HEK293 (cell line): Measurements from ENCODE around the gene PIN1.

Experiments
- CTCF ChIA-PET: fragments of 350-600 bp; formaldehyde crosslinking; extraction: SDS; loops from one replicate; lab custom pipeline; 2021; ENCODE audit warnings: antibody characterized with exemption; lab: Yijun Ruan, JAX
- POLR2A ChIA-PET: fragments of 300-600 bp; formaldehyde crosslinking; extraction: SDS; loops from one replicate; lab custom pipeline; 2020; ENCODE audit warnings: antibody characterized with exemption, inconsistent platforms; lab: Yijun Ruan, JAX
- H3K27ac ChIP-seq: fragments of 200-500 bp; sonication (Bioruptor generic); 2 replicates; pipeline ENCODE4 v1.5.1; 2014; ENCODE audit warnings: low read depth, low read length, control low read depth, inconsistent platforms; ENCODE audit errors: extremely low read depth
- H3K36me3 ChIP-seq, 2 experiments: fragments of 200-500 bp in 1 of 2; sonication (Bioruptor generic) in 1 of 2; 1 replicate in 1 of 2; 2 replicates in 1 of 2; pipeline ENCODE4 v1.5.1; 2014 to 2017; ENCODE audit warnings: inconsistent platforms in 2 of 2, low read length in 2 of 2; ENCODE audit not compliant: control insufficient read depth in 2 of 2, insufficient read depth in 1 of 2
- H3K4me1 ChIP-seq: fragments of 200-500 bp; sonication (Bioruptor generic); 2 replicates; pipeline ENCODE4 v1.5.1; 2014; ENCODE audit warnings: mild to moderate bottlenecking, low read length, inconsistent platforms; ENCODE audit not compliant: control insufficient read depth, insufficient read depth
- H3K4me3 ChIP-seq: 2 replicates; pipeline ENCODE4 v1.5.1; 2011; ENCODE audit warnings: low read depth, mild to moderate bottlenecking, control low read depth, low read length, moderate library complexity
- H3K9me3 ChIP-seq: fragments of 200-500 bp; sonication (Bioruptor generic); 2 replicates; pipeline ENCODE4 v1.5.1; 2014; ENCODE audit warnings: low read depth, low read length, inconsistent platforms; ENCODE audit not compliant: control insufficient read depth, insufficient read depth
- KLF10 ChIP-seq: fragments of 450-650 bp; IDR thresholded peaks from 2 replicates; pipeline ENCODE4 v1.5.1; 2018; ENCODE audit warnings: missing biosample characterization, mild to moderate bottlenecking, missing genetic modification characterization
- KLF9 ChIP-seq: fragments of 450-650 bp; formaldehyde crosslinking; IDR thresholded peaks from 2 replicates; pipeline ENCODE4 v1.5.1; 2016; ENCODE audit warnings: missing biosample characterization, missing genetic modification characterization, low read depth
- MEIS1 ChIP-seq: sonication (generic); formaldehyde crosslinking; IDR thresholded peaks from 2 replicates; pipeline ENCODE4 v1.8.1; 2022; ENCODE audit warnings: missing genetic modification reagents, mild to moderate bottlenecking, borderline replicate concordance
- SP2 ChIP-seq: fragments of 450-650 bp; formaldehyde crosslinking; IDR thresholded peaks from 2 replicates; pipeline ENCODE4 v1.5.1; 2016; ENCODE audit warnings: missing biosample characterization, missing genetic modification characterization
- TCF7L2 ChIP-seq: IDR thresholded peaks from 2 replicates; pipeline ENCODE4 v1.6.1; 2011; ENCODE audit warnings: low read depth, mild to moderate bottlenecking, inconsistent platforms, low read length, moderate library complexity, borderline replicate concordance
- ZFHX2 ChIP-seq: fragments of 450-650 bp; formaldehyde crosslinking; conservative IDR thresholded peaks from 2 replicates; pipeline ENCODE4 v1.5.1; 2016; ENCODE audit warnings: missing biosample characterization, missing genetic modification characterization
- ZFP69B ChIP-seq: fragments of 450-650 bp; formaldehyde crosslinking; IDR thresholded peaks from 2 replicates; pipeline ENCODE4 v1.5.1; 2016; ENCODE audit warnings: missing biosample characterization, missing genetic modification characterization
- ZNF112 ChIP-seq: fragments of 450-650 bp; formaldehyde crosslinking; IDR thresholded peaks from 2 replicates; pipeline ENCODE4 v1.5.0; 2017; ENCODE audit warnings: missing biosample characterization, missing genetic modification characterization
- ZNF132 ChIP-seq: fragments of 450-650 bp; formaldehyde crosslinking; IDR thresholded peaks from 2 replicates; pipeline ENCODE4 v1.5.1; 2017; ENCODE audit warnings: missing biosample characterization, missing genetic modification characterization, borderline replicate concordance
- ZNF16 ChIP-seq: fragments of 450-650 bp; formaldehyde crosslinking; IDR thresholded peaks from 2 replicates; pipeline ENCODE4 v1.5.1; 2016; ENCODE audit warnings: low read depth, missing biosample characterization, missing genetic modification characterization
- ZNF184 ChIP-seq: fragments of 450-650 bp; IDR thresholded peaks from 2 replicates; pipeline ENCODE4 v1.5.1; 2018; ENCODE audit warnings: missing biosample characterization, mild to moderate bottlenecking, missing genetic modification characterization
- ZNF214 ChIP-seq: fragments of 450-650 bp; formaldehyde crosslinking; IDR thresholded peaks from 2 replicates; pipeline ENCODE4 v1.5.1; 2017; ENCODE audit warnings: missing biosample characterization, mild to moderate bottlenecking, missing genetic modification characterization, borderline replicate concordance
- ZNF24 ChIP-seq: fragments of 450-650 bp; formaldehyde crosslinking; IDR thresholded peaks from 2 replicates; pipeline ENCODE4 v1.5.1; 2016; ENCODE audit warnings: missing biosample characterization, missing genetic modification characterization
- ZNF266 ChIP-seq: fragments of 450-650 bp; formaldehyde crosslinking; IDR thresholded peaks from 2 replicates; pipeline ENCODE4 v1.5.1; 2016; ENCODE audit warnings: missing biosample characterization, missing genetic modification characterization, low read depth
- ZNF274 ChIP-seq, 2 experiments: fragments of 200-500 bp in 1 of 2; fragments of 450-650 bp in 1 of 2; sonication (Bioruptor generic) in 1 of 2; formaldehyde crosslinking in 1 of 2; IDR thresholded peaks; 2 replicates each; pipeline versions ENCODE4 v1.5.1 to v1.6.1; 2014 to 2016; ENCODE audit warnings: borderline replicate concordance in 1 of 2, inconsistent platforms in 1 of 2, low read length in 1 of 2, missing biosample characterization in 1 of 2, missing genetic modification characterization in 1 of 2
- ZNF311 ChIP-seq: fragments of 450-650 bp; formaldehyde crosslinking; IDR thresholded peaks from 2 replicates; pipeline ENCODE4 v1.5.1; 2017; ENCODE audit warnings: missing biosample characterization, missing genetic modification characterization, borderline replicate concordance
- ZNF354C ChIP-seq: fragments of 450-650 bp; formaldehyde crosslinking; IDR thresholded peaks from 2 replicates; pipeline ENCODE4 v1.5.1; 2016; ENCODE audit warnings: missing biosample characterization, missing genetic modification characterization, low read depth, borderline replicate concordance
- ZNF37A ChIP-seq: fragments of 450-650 bp; IDR thresholded peaks from 2 replicates; pipeline ENCODE4 v1.5.1; 2018; ENCODE audit warnings: missing biosample characterization, missing genetic modification characterization
- ZNF416 ChIP-seq: fragments of 450-650 bp; formaldehyde crosslinking; IDR thresholded peaks from 2 replicates; pipeline ENCODE4 v1.5.1; 2016; ENCODE audit warnings: missing biosample characterization, missing genetic modification characterization
- ZNF521 ChIP-seq: fragments of 450-650 bp; formaldehyde crosslinking; IDR thresholded peaks from 2 replicates; pipeline ENCODE4 v1.5.1; 2017; ENCODE audit warnings: missing biosample characterization, mild to moderate bottlenecking, missing genetic modification characterization
- ZNF555 ChIP-seq: fragments of 450-650 bp; formaldehyde crosslinking; conservative IDR thresholded peaks from 2 replicates; pipeline ENCODE4 v1.5.1; 2017; ENCODE audit warnings: missing biosample characterization, mild to moderate bottlenecking, missing genetic modification characterization, inconsistent platforms
- ZNF629 ChIP-seq: fragments of 450-650 bp; formaldehyde crosslinking; IDR thresholded peaks from 2 replicates; pipeline ENCODE4 v1.5.1; 2017; ENCODE audit warnings: missing biosample characterization, missing genetic modification characterization
- ZNF677 ChIP-seq: fragments of 450-650 bp; IDR thresholded peaks from 2 replicates; pipeline ENCODE4 v1.5.0; 2018; ENCODE audit warnings: missing biosample characterization, mild to moderate bottlenecking, missing genetic modification characterization, moderate library complexity
- ZNF791 ChIP-seq: fragments of 450-650 bp; formaldehyde crosslinking; IDR thresholded peaks from 2 replicates; pipeline ENCODE4 v1.5.1; 2016; ENCODE audit warnings: missing biosample characterization, missing genetic modification characterization
- ZNF830 ChIP-seq: fragments of 450-650 bp; IDR thresholded peaks from 2 replicates; pipeline ENCODE4 v1.5.0; 2018; ENCODE audit warnings: missing biosample characterization, missing genetic modification characterization, low read depth, mild to moderate bottlenecking, moderate library complexity
- TF ChIP-seq, protein P1 (sequence below): fragments of 450-650 bp; formaldehyde crosslinking; conservative IDR thresholded peaks from 2 replicates; pipeline ENCODE4 v1.5.1; 2016; ENCODE audit warnings: low read depth, missing biosample characterization, missing genetic modification characterization
- TF ChIP-seq, protein P2 (sequence below): fragments of 450-650 bp; formaldehyde crosslinking; IDR thresholded peaks from 2 replicates; pipeline ENCODE4 v1.5.1; 2017; ENCODE audit warnings: missing biosample characterization, missing genetic modification characterization
- TF ChIP-seq, protein P3 (sequence below): fragments of 450-650 bp; formaldehyde crosslinking; IDR thresholded peaks from 2 replicates; pipeline ENCODE4 v1.5.1; 2017; ENCODE audit warnings: missing biosample characterization, missing genetic modification characterization

Gene PIN1

DNA sequence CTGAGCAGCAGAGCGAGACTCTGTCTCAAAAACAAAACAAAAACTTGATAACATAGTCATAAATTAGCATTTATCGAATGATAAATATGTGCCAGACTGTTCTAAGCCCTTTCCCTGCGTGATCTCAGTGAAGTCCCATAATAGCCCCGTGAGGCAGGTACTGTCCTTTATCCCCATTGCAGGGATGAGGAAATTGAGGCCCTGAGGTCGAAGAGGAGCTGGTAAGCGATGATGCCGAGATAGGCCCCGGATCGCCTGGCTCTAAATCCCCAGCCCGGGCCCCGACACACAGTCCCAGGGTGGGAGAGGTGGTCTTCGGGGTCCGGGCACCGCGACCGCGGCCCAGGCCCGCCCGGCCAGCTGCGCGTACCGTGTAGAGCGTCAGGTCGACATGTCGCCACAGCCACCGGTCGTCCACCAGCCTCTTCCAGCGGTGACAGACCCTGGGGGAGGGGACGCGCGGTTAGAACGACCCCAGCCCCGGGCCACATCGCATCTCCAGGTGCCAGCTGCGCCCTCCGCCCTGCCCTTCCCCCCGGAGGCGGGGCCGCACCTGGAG lies 16.9 kb upstream of the PIN1 start (continued):
- TF ChIP-seq ZNF274 (IDR thresholded peaks at IDR 0.05; ENCODE audit: low read length): no peak
- TF ChIP-seq ZNF274 (tag by site-specific recombination; IDR thresholded peaks at IDR 0.05; ENCODE audit: borderline replicate concordance): no peak
- TF ChIP-seq MEIS1 (CRISPR knock-in tag): no peak
- TF ChIP-seq ZNF112 (tag by site-specific recombination): no peak
- TF ChIP-seq ZNF16 (tag by site-specific recombination): no peak
- no peak for TF ChIP-seq ZNF132
- no peak for TF ChIP-seq KLF9 (tag by site-specific recombination)

DNA sequence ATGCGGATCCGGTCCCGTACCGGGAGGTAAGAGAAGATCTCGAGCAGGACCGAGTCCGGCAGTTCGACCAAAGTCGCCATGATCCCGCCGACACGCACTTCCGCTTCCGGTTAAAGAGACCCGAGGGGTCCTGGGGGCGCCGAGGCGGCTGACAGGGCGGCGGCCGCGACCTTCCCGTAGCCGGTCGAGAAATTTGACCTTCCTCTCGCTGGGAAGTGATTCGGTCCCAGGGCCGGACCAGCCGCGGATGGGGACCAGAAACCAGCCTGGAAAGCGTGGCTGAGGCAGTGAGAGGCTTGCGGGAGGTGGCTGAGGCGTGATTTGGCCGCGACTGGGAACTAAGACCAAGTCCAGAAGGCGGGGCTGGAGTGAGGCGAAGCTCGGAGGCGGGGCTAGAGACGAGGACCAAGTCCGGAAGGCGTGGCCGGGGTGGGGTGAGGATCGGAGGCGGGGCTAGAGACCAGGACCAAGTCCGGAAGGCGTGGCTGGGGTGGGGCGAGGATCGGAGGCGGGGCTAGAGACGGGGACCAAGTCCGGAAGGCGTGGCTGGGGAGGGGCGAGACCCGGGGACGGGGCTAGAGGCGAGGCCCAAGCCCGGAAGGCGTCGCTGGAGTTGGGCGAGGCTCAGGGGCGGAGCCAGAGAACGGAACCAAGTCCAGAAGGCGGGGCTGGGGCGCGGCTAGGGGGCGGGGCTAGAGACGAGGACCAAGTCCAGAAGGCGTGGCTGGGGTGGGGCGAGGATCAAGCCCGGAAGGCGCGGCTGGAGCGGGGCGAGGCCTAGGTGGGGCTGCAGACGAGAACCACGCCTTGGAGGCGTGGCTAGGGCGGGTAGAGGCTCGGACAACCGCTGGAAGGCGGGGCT lies 16.2 kb upstream of the PIN1 start, which contains the start of gene FBXL12:
TSS of gene FBXL12 (minus strand) at position 346 of the 862 bp plus-strand sequence. CDS start at position 80, 266 bp downstream.
- peaks cover 4 to 9% of the 10 kb centered on the region in 2 experiments; a peak in 2 of 3 replicates for H3K36me3 ChIP-seq
- H3K9me3 ChIP-seq: no peaks in the 10 kb centered on the region
- ChIA-PET CTCF (interaction anchor here (0.6 kb wide), 2 partner anchors 23 to 424 kb away, joined by 3 to 4 read pairs; no protein-coding TSS in a partner anchor), POLR2A (interaction anchor here (0.6 to 1.9 kb wide), 9 partner anchors 8 to 50 kb away, joined by 3 to 29 read pairs (median 3); partner anchors contain the start of genes PIN1, UBL5 and ZNF846)
- H3K27ac ChIP-seq: peak within 1 kb of the TSS; percentile 58
- H3K4me1 ChIP-seq: peaks cover 4% of the 10 kb centered on the region; the same call in 1 of the 2 replicates
- peak within 1 kb of the TSS; percentile 100 for H3K4me3 ChIP-seq
- TF ChIP-seq, protein P1, sequence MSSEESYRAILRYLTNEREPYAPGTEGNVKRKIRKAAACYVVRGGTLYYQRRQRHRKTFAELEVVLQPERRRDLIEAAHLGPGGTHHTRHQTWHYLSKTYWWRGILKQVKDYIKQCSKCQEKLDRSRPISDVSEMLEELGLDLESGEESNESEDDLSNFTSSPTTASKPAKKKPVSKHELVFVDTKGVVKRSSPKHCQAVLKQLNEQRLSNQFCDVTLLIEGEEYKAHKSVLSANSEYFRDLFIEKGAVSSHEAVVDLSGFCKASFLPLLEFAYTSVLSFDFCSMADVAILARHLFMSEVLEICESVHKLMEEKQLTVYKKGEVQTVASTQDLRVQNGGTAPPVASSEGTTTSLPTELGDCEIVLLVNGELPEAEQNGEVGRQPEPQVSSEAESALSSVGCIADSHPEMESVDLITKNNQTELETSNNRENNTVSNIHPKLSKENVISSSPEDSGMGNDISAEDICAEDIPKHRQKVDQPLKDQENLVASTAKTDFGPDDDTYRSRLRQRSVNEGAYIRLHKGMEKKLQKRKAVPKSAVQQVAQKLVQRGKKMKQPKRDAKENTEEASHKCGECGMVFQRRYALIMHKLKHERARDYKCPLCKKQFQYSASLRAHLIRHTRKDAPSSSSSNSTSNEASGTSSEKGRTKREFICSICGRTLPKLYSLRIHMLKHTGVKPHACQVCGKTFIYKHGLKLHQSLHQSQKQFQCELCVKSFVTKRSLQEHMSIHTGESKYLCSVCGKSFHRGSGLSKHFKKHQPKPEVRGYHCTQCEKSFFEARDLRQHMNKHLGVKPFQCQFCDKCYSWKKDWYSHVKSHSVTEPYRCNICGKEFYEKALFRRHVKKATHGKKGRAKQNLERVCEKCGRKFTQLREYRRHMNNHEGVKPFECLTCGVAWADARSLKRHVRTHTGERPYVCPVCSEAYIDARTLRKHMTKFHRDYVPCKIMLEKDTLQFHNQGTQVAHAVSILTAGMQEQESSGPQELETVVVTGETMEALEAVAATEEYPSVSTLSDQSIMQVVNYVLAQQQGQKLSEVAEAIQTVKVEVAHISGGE (tag by site-specific recombination): peak; percentile 88
- TF ChIP-seq ZNF416: no peak
- peak; percentile 68 for TF ChIP-seq SP2 (tag by site-specific recombination)
- TF ChIP-seq ZNF354C (tag by site-specific recombination): no peak
- no peak for TF ChIP-seq TCF7L2
- TF ChIP-seq ZFP69B: 0 out of 2 replicates have a peak, but pooled peaks have one; percentile 34
- TF ChIP-seq ZNF677 (tag by site-specific recombination): no peak
- TF ChIP-seq, protein P2, sequence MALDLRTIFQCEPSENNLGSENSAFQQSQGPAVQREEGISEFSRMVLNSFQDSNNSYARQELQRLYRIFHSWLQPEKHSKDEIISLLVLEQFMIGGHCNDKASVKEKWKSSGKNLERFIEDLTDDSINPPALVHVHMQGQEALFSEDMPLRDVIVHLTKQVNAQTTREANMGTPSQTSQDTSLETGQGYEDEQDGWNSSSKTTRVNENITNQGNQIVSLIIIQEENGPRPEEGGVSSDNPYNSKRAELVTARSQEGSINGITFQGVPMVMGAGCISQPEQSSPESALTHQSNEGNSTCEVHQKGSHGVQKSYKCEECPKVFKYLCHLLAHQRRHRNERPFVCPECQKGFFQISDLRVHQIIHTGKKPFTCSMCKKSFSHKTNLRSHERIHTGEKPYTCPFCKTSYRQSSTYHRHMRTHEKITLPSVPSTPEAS: no peak
- TF ChIP-seq ZNF112 (tag by site-specific recombination): no peak
- TF ChIP-seq ZNF311 (tag by site-specific recombination): no peak
- no peak for TF ChIP-seq ZNF555 (tag by site-specific recombination)
- TF ChIP-seq ZNF791 (tag by site-specific recombination): no peak
- TF ChIP-seq, protein P3, sequence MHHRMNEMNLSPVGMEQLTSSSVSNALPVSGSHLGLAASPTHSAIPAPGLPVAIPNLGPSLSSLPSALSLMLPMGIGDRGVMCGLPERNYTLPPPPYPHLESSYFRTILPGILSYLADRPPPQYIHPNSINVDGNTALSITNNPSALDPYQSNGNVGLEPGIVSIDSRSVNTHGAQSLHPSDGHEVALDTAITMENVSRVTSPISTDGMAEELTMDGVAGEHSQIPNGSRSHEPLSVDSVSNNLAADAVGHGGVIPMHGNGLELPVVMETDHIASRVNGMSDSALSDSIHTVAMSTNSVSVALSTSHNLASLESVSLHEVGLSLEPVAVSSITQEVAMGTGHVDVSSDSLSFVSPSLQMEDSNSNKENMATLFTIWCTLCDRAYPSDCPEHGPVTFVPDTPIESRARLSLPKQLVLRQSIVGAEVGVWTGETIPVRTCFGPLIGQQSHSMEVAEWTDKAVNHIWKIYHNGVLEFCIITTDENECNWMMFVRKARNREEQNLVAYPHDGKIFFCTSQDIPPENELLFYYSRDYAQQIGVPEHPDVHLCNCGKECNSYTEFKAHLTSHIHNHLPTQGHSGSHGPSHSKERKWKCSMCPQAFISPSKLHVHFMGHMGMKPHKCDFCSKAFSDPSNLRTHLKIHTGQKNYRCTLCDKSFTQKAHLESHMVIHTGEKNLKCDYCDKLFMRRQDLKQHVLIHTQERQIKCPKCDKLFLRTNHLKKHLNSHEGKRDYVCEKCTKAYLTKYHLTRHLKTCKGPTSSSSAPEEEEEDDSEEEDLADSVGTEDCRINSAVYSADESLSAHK (tag by site-specific recombination): no peak
- no peak for TF ChIP-seq ZNF184
- peak; percentile 57 for TF ChIP-seq ZNF629 (tag by site-specific recombination)
- TF ChIP-seq ZFHX2 (tag by site-specific recombination): no peak
- TF ChIP-seq ZNF24 (tag by site-specific recombination): no peak
- TF ChIP-seq ZNF266: no peak
- peak; percentile 85 for TF ChIP-seq KLF10 (tag by site-specific recombination)
- no peak for TF ChIP-seq ZNF521 (tag by site-specific recombination)
- TF ChIP-seq ZNF37A (tag by site-specific recombination): no peak
- TF ChIP-seq ZNF214 (tag by site-specific recombination): no peak
- no peak for TF ChIP-seq ZNF830 (tag by site-specific recombination)
